ENCODE measurements around the gene TMEM175. TPM values are rescaled to one million over a fixed set of nuclear protein-coding genes. Genes with fewer than 3 reads are reported as not detected.

Gene TMEM175
- total RNA-seq, 1 donor from 2014 or later: 62.7 TPM

DNA sequence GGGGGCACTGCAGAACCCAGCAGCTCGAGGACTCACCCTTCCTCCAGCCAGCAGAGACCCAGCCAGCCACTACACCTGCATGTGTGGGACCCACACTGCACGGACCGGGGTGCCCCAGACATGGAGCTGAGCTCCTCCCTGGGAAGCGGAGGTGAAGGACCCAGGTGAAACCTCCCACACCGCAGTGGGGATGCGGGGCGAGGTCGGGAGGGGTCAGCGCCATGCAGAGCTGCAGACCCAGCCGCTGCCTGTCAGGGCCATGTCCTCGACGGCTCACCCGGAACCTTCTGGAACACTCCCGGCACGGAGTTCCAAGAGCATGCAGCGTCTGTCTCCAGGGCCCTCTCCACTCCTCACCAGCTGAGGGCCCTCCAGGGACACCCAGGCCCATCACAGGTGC is 42.7 kb upstream of the TMEM175 start:
- TF ChIP-seq, protein P1, sequence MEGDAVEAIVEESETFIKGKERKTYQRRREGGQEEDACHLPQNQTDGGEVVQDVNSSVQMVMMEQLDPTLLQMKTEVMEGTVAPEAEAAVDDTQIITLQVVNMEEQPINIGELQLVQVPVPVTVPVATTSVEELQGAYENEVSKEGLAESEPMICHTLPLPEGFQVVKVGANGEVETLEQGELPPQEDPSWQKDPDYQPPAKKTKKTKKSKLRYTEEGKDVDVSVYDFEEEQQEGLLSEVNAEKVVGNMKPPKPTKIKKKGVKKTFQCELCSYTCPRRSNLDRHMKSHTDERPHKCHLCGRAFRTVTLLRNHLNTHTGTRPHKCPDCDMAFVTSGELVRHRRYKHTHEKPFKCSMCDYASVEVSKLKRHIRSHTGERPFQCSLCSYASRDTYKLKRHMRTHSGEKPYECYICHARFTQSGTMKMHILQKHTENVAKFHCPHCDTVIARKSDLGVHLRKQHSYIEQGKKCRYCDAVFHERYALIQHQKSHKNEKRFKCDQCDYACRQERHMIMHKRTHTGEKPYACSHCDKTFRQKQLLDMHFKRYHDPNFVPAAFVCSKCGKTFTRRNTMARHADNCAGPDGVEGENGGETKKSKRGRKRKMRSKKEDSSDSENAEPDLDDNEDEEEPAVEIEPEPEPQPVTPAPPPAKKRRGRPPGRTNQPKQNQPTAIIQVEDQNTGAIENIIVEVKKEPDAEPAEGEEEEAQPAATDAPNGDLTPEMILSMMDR (IDR thresholded peaks at IDR 0.05; ENCODE audit: partially characterized antibody, unreplicated experiment): no peak
- peaks cover 19% of the 10 kb centered on the region for H3K4me1 Mint-ChIP-seq (ENCODE audit: low read depth, unreplicated experiment)
- H3K27ac Mint-ChIP-seq (ENCODE audit: unreplicated experiment): no peak overlapping the region
- peaks cover 6% of the 10 kb centered on the region for H3K36me3 Mint-ChIP-seq (ENCODE audit: unreplicated experiment)
- DNase-seq: no peak
- H3K9me3 Mint-ChIP-seq (ENCODE audit: unreplicated experiment): peaks cover 17% of the 10 kb centered on the region
- no peak overlapping the region for H3K4me3 Mint-ChIP-seq (ENCODE audit: unreplicated experiment)
- peaks cover 10% of the 10 kb centered on the region for H3K27me3 Mint-ChIP-seq (ENCODE audit: unreplicated experiment)

DNA sequence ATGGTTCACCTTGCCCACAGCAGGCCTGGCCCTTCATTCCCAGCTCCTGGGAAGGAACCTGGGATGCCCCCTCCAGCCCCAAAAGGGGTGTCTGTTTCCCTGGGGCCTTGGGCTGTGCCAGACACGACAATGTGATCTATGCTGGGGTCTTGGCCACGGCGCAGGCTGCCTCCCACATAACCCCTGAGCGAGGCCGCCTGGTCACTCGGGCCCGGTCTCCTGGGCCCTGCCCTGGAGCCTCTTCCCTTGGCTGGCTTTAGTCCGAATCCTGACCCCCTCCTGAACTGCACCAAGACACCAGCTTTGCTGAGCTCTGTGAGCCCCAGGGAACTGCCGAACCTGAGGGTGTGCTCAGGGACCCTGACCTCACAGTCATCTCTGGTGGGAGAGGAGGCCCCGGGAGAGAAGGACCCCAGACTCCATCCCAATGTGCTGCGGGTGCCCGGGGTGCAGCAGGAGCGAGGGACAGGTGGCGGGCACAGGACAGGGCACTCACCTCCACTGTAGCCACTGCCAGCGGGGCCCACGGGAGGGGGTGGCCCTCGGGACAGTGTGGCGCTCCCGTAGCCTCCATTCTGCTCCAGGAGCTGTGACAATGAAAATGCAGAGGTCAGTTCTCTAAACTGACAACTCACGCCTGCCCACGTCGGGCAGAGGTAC is 42.1 kb upstream of the TMEM175 start:
- no peak for DNase-seq
- Mint-ChIP-seq H3K27ac (ENCODE audit: unreplicated experiment) (no peak overlapping the region), H3K4me3 (ENCODE audit: unreplicated experiment) (no peak overlapping the region), H3K9me3 (ENCODE audit: unreplicated experiment) (peaks cover 17% of the 10 kb centered on the region), H3K36me3 (ENCODE audit: unreplicated experiment) (peaks cover 6% of the 10 kb centered on the region), H3K27me3 (ENCODE audit: unreplicated experiment) (peaks cover 10% of the 10 kb centered on the region), H3K4me1 (ENCODE audit: low read depth, unreplicated experiment) (peaks cover 13% of the 10 kb centered on the region)
- TF ChIP-seq, protein P1 (IDR thresholded peaks at IDR 0.05; ENCODE audit: partially characterized antibody, unreplicated experiment): no peak

DNA sequence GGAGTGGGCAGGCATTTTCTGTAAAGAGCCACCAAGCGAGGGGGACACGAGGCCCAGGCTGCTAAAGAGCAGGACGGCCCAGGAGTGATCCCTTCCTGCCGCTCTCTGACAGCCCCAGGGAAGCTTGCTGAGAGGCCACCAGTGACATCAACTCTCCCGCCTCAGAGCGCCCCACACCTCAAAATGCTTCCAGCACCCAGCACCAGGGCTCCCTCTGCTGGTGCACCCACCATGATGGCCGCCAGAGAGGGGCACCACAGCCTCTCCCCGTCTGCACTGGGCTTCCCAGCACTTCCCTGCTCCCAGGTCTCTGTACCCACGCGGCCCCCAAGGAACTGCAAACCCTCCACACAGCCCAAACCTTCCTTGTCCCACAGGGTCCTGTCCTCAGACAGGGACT is 40.5 kb upstream of the TMEM175 start:
- no peak overlapping the region for H3K4me3 Mint-ChIP-seq (ENCODE audit: unreplicated experiment)
- H3K36me3 Mint-ChIP-seq (ENCODE audit: unreplicated experiment): peaks cover 6% of the 10 kb centered on the region
- peaks cover 8% of the 10 kb centered on the region for H3K9me3 Mint-ChIP-seq (ENCODE audit: unreplicated experiment)
- H3K4me1 Mint-ChIP-seq (ENCODE audit: low read depth, unreplicated experiment): peaks cover 6% of the 10 kb centered on the region
- peak; percentile 76 for DNase-seq
- peak overlapping the region; percentile 55 for H3K27ac Mint-ChIP-seq (ENCODE audit: unreplicated experiment)
- TF ChIP-seq, protein P1 (IDR thresholded peaks at IDR 0.05; ENCODE audit: partially characterized antibody, unreplicated experiment): peak; percentile 38
- peaks cover 7% of the 10 kb centered on the region for H3K27me3 Mint-ChIP-seq (ENCODE audit: unreplicated experiment)

DNA sequence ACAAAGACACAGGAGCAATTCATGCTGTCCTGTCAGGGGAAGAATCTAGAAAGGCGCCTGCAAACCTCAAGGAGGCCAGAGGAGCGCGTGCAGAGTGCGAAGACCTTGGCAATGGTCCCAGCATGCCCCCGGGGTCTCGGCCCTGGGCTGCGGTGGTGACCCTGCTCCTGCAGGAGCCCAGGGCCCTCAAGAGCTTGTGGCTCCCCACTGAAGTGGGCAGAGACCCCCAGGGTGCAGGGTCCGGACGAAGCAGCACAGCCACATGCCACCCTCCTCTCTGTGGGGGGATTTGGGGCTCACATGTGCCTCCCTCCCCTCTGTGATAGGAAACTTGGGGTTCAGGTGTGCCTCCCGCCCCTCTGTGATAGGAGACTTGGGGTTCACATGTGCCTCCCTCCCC is 39.5 kb upstream of the TMEM175 start:
- peaks cover 2% of the 10 kb centered on the region for H3K36me3 Mint-ChIP-seq (ENCODE audit: unreplicated experiment)
- H3K27ac Mint-ChIP-seq (ENCODE audit: unreplicated experiment): no peak overlapping the region
- peaks cover under 1% of the 10 kb centered on the region for H3K27me3 Mint-ChIP-seq (ENCODE audit: unreplicated experiment)
- DNase-seq: no peak
- TF ChIP-seq, protein P1 (IDR thresholded peaks at IDR 0.05; ENCODE audit: partially characterized antibody, unreplicated experiment): no peak
- peaks cover 4% of the 10 kb centered on the region for H3K4me1 Mint-ChIP-seq (ENCODE audit: low read depth, unreplicated experiment)
- H3K4me3 Mint-ChIP-seq (ENCODE audit: unreplicated experiment): no peak overlapping the region
- H3K9me3 Mint-ChIP-seq (ENCODE audit: unreplicated experiment): peaks cover 4% of the 10 kb centered on the region

DNA sequence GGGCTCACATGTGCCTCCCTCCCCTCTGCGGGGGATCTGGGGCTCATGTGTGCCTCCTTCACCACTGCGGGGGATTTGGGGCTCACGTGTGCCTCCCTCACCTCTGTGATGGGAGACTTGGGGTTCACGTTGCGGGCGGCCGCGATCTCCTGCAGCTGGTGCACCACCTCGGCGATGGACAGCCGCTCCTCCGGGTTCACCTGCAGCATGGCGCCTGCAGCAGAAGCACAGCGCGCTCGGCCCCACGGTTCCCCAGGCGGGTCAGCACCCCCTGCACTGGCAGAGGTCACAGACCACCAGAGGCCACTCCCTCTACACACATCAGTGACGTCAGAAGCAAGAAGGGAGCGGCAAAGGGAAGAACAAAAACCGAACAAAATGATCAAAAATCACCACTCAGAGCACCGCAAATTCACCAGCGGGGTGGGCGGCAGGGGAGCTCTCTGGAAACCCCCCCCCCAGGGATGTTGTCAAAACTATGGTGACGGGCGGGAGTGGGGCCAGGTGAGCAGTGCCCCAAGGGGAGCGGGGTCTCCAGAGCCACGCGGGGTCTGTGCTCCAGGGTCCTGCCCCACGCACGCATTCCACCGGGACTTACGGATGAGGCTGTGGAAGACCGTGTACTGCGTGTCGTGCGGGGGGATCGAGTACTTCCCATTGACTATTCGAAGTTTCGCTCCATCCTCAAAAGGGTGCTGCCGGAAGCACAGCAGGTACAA is 38.8 kb upstream of the TMEM175 start:
- Mint-ChIP-seq H3K27ac (ENCODE audit: unreplicated experiment) (no peak overlapping the region), H3K9me3 (ENCODE audit: unreplicated experiment) (peaks cover 1% of the 10 kb centered on the region), H3K27me3 (ENCODE audit: unreplicated experiment) (no peaks in the 10 kb centered on the region), H3K4me1 (ENCODE audit: low read depth, unreplicated experiment) (peaks cover 4% of the 10 kb centered on the region), H3K4me3 (ENCODE audit: unreplicated experiment) (no peak overlapping the region), H3K36me3 (ENCODE audit: unreplicated experiment) (no peaks in the 10 kb centered on the region)
- no peak for DNase-seq
- TF ChIP-seq, protein P1 (IDR thresholded peaks at IDR 0.05; ENCODE audit: partially characterized antibody, unreplicated experiment): no peak
